ENCODE data around the gene ALDH8A1. TPM values are rescaled to one million over a fixed set of nuclear protein-coding genes. Genes with fewer than 3 reads are reported as not detected.

ALDH8A1 gene
- total RNA-seq, 1 donor from 2014 or later, result 1.1 TPM

- Histone ChIP-seq H3K4me3 (ENCODE audit: low read depth, low read length) (no peak overlapping the region), H3K36me3 (ENCODE audit: control insufficient read depth, insufficient read depth, low read length) (no peaks in the 10 kb centered on the region), H3K27me3 (ENCODE audit: control insufficient read depth, insufficient read depth, low read length) (no peaks in the 10 kb centered on the region)
- DNase-seq (ENCODE audit: low read depth), result no peak
- FAIRE-seq, result no peak
- no peak for TF ChIP-seq CTCF (IDR thresholded peaks at IDR 0.05; ENCODE audit: insufficient read depth, low read length, severe bottlenecking)
These were observed 71.8 kb downstream of the ALDH8A1 start for GRCh38 chr6:134878136-134878535.

GRCh38 chr6:134875367-134875766, 74.5 kb downstream of the ALDH8A1 start:
- Histone ChIP-seq H3K27me3 (ENCODE audit: control insufficient read depth, insufficient read depth, low read length) (no peaks in the 10 kb centered on the region), H3K4me3 (ENCODE audit: low read depth, low read length) (no peak overlapping the region), H3K36me3 (ENCODE audit: control insufficient read depth, insufficient read depth, low read length) (no peaks in the 10 kb centered on the region)
- no peak for DNase-seq (ENCODE audit: low read depth)
- peak; percentile 66 for FAIRE-seq
- TF ChIP-seq CTCF (IDR thresholded peaks at IDR 0.05; ENCODE audit: insufficient read depth, low read length, severe bottlenecking), result no peak

- FAIRE-seq (peak; percentile 7), DNase-seq (ENCODE audit: low read depth) (no peak)
- Histone ChIP-seq H3K4me3 (ENCODE audit: low read depth, low read length) (no peak overlapping the region), H3K36me3 (ENCODE audit: control insufficient read depth, insufficient read depth, low read length) (no peaks in the 10 kb centered on the region), H3K27me3 (ENCODE audit: control insufficient read depth, insufficient read depth, low read length) (no peaks in the 10 kb centered on the region)
- TF ChIP-seq CTCF (IDR thresholded peaks at IDR 0.05; ENCODE audit: insufficient read depth, low read length, severe bottlenecking), result no peak
These were observed 76.2 kb downstream of the ALDH8A1 start for GRCh38 chr6:134873500-134874388.

- Histone ChIP-seq H3K4me3 (ENCODE audit: low read depth, low read length) (no peak overlapping the region), H3K36me3 (ENCODE audit: control insufficient read depth, insufficient read depth, low read length) (no peaks in the 10 kb centered on the region), H3K27me3 (ENCODE audit: control insufficient read depth, insufficient read depth, low read length) (no peaks in the 10 kb centered on the region)
- DNase-seq (ENCODE audit: low read depth), result peak; percentile 18
- no peak for FAIRE-seq
- no peak for TF ChIP-seq CTCF (IDR thresholded peaks at IDR 0.05; ENCODE audit: insufficient read depth, low read length, severe bottlenecking)
These were observed 79.0 kb downstream of the ALDH8A1 start for GRCh38 chr6:134870677-134871498.

- Histone ChIP-seq H3K27me3 (ENCODE audit: control insufficient read depth, insufficient read depth, low read length) (no peaks in the 10 kb centered on the region), H3K36me3 (ENCODE audit: control insufficient read depth, insufficient read depth, low read length) (no peaks in the 10 kb centered on the region), H3K4me3 (ENCODE audit: low read depth, low read length) (no peak overlapping the region)
- DNase-seq (ENCODE audit: low read depth) (no peak), FAIRE-seq (no peak)
- no peak for TF ChIP-seq CTCF (IDR thresholded peaks at IDR 0.05; ENCODE audit: insufficient read depth, low read length, severe bottlenecking)
These were observed 81.1 kb downstream of the ALDH8A1 start for GRCh38 chr6:134868812-134869211.

Other genes with a start within 250 kb of the ALDH8A1 start
- 114 and 136 TPM in 2 replicates for gene HBS1L, start 104.7 kb upstream of the ALDH8A1 start, total RNA-seq
- under 0.01 and 0.26 TPM in 2 replicates for gene MYB, start 231.2 kb upstream of the ALDH8A1 start, total RNA-seq